ENCODE results near the gene CLRN2. TPM values are rescaled to one million over a fixed set of nuclear protein-coding genes. Genes with fewer than 3 reads are reported as not detected.

Gene CLRN2
- total and polyA plus RNA-seq, 2 donors (not counting 1 experiment from before 2014, with no cell fraction given) = not detected

- H3K4me3 ChIP-seq (replicated peaks in 1 of 4; ENCODE audit: control extremely low read depth in 1 of 4, insufficient read depth in 1 of 4, low read depth in 3 of 4, low read length in 4 of 4) = no peak overlapping the region
- H3K4me2 ChIP-seq (ENCODE audit: extremely low read depth, insufficient read depth, low read length) = no peak overlapping the region
- H3K4me1 ChIP-seq (ENCODE audit: control insufficient read depth, extremely low read depth, insufficient read depth, low read length) = no peaks in the 10 kb centered on the region
- DNase-seq (ENCODE audit: low read depth in 2 of 2) = peak in 1 of 2 donors; percentile 45
- no peaks in the 10 kb centered on the region for H3K9me3 ChIP-seq (ENCODE audit: control insufficient read depth, insufficient read depth, low read depth, low read length)
- no peak overlapping the region for H2AFZ ChIP-seq (ENCODE audit: low read length)
- H3K36me3 ChIP-seq (ENCODE audit: control insufficient read depth, insufficient read depth, low read length) = no peaks in the 10 kb centered on the region
- no peaks in the 10 kb centered on the region for H4K20me1 ChIP-seq (ENCODE audit: control insufficient read depth, extremely low read depth, insufficient read depth, low read length)
- H3K27ac ChIP-seq (ENCODE audit: insufficient read depth, low read length) = no peak overlapping the region
- no peaks in the 10 kb centered on the region for H3K27me3 ChIP-seq (ENCODE audit: control insufficient read depth, insufficient read depth, low read length)
- H3K9ac ChIP-seq (ENCODE audit: insufficient read depth, low read length) = no peak overlapping the region
- TF ChIP-seq CTCF (conservative IDR thresholded peaks at IDR 0.05 in 1 of 2, IDR thresholded peaks at IDR 0.05 in 1 of 2; ENCODE audit: low read depth in 1 of 2, low read length in 2 of 2) = no peak
- TF ChIP-seq EZH2 (IDR thresholded peaks at IDR 0.05; ENCODE audit: low read length, missing control alignments) = no peak
- no peaks in the 10 kb centered on the region for H3K79me2 ChIP-seq (ENCODE audit: control insufficient read depth, insufficient read depth, low read length)
Observed at GRCh38 chr4:17557880-17558279, 42.9 kb downstream of the CLRN2 start.

- Histone ChIP-seq H4K20me1 (ENCODE audit: control insufficient read depth, extremely low read depth, insufficient read depth, low read length) (no peaks in the 10 kb centered on the region), H3K27me3 (ENCODE audit: control insufficient read depth, insufficient read depth, low read length) (no peaks in the 10 kb centered on the region), H3K4me2 (ENCODE audit: extremely low read depth, insufficient read depth, low read length) (no peak overlapping the region), H3K27ac (ENCODE audit: insufficient read depth, low read length) (no peak overlapping the region), H3K4me3 (replicated peaks in 1 of 4; ENCODE audit: control extremely low read depth in 1 of 4, insufficient read depth in 1 of 4, low read depth in 3 of 4, low read length in 4 of 4) (no peak overlapping the region), H3K4me1 (ENCODE audit: control insufficient read depth, extremely low read depth, insufficient read depth, low read length) (no peaks in the 10 kb centered on the region), H3K79me2 (ENCODE audit: control insufficient read depth, insufficient read depth, low read length) (no peaks in the 10 kb centered on the region), H3K9ac (ENCODE audit: insufficient read depth, low read length) (no peak overlapping the region), H3K9me3 (ENCODE audit: control insufficient read depth, insufficient read depth, low read depth, low read length) (no peaks in the 10 kb centered on the region), H3K36me3 (ENCODE audit: control insufficient read depth, insufficient read depth, low read length) (no peaks in the 10 kb centered on the region), H2AFZ (ENCODE audit: low read length) (no peak overlapping the region)
- no peak for DNase-seq (ENCODE audit: low read depth in 2 of 2)
- TF ChIP-seq EZH2 (IDR thresholded peaks at IDR 0.05; ENCODE audit: low read length, missing control alignments) (no peak), CTCF (conservative IDR thresholded peaks at IDR 0.05 in 1 of 2, IDR thresholded peaks at IDR 0.05 in 1 of 2; ENCODE audit: low read depth in 1 of 2, low read length in 2 of 2) (no peak)
Observed at GRCh38 chr4:17558941-17559708, 44.2 kb downstream of the CLRN2 start.

GRCh38 chr4:17559709-17560048 lies 44.7 kb downstream of the CLRN2 start:
- no peak overlapping the region for H3K4me2 ChIP-seq (ENCODE audit: extremely low read depth, insufficient read depth, low read length)
- H3K27me3 ChIP-seq (ENCODE audit: control insufficient read depth, insufficient read depth, low read length) = no peaks in the 10 kb centered on the region
- H3K27ac ChIP-seq (ENCODE audit: insufficient read depth, low read length) = no peak overlapping the region
- no peak for TF ChIP-seq CTCF (conservative IDR thresholded peaks at IDR 0.05 in 1 of 2, IDR thresholded peaks at IDR 0.05 in 1 of 2; ENCODE audit: low read depth in 1 of 2, low read length in 2 of 2)
- TF ChIP-seq EZH2 (IDR thresholded peaks at IDR 0.05; ENCODE audit: low read length, missing control alignments) = no peak
- H3K9me3 ChIP-seq (ENCODE audit: control insufficient read depth, insufficient read depth, low read depth, low read length) = no peaks in the 10 kb centered on the region
- no peak overlapping the region for H2AFZ ChIP-seq (ENCODE audit: low read length)
- no peak overlapping the region for H3K9ac ChIP-seq (ENCODE audit: insufficient read depth, low read length)
- no peaks in the 10 kb centered on the region for H3K79me2 ChIP-seq (ENCODE audit: control insufficient read depth, insufficient read depth, low read length)
- no peak overlapping the region for H3K4me3 ChIP-seq (replicated peaks in 1 of 4; ENCODE audit: control extremely low read depth in 1 of 4, insufficient read depth in 1 of 4, low read depth in 3 of 4, low read length in 4 of 4)
- no peak for DNase-seq (ENCODE audit: low read depth in 2 of 2)
- no peaks in the 10 kb centered on the region for H3K36me3 ChIP-seq (ENCODE audit: control insufficient read depth, insufficient read depth, low read length)
- H3K4me1 ChIP-seq (ENCODE audit: control insufficient read depth, extremely low read depth, insufficient read depth, low read length) = no peaks in the 10 kb centered on the region
- no peaks in the 10 kb centered on the region for H4K20me1 ChIP-seq (ENCODE audit: control insufficient read depth, extremely low read depth, insufficient read depth, low read length)
